ENCODE data around the gene CLCN3.

DNA sequence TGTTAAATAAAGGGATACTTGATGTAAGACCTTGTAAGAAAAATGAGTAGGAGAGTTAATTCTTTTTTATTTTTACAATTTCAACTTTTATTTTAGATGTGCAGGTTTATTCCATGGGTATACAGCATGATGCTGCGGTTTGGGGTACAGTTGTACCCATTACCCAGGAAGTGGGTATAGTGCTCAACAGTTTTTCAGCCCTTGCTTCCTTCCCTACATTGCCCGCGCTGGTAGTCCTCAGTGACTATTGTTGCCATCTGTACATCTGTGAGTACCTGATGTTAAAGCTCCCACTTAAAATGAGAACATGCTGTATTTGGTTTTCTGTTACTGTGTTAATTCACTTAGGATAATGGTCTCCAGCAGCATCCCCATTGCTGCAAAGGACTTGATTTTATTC is 9.7 kb downstream of the CLCN3 start:
- TF ChIP-seq, protein P1, sequence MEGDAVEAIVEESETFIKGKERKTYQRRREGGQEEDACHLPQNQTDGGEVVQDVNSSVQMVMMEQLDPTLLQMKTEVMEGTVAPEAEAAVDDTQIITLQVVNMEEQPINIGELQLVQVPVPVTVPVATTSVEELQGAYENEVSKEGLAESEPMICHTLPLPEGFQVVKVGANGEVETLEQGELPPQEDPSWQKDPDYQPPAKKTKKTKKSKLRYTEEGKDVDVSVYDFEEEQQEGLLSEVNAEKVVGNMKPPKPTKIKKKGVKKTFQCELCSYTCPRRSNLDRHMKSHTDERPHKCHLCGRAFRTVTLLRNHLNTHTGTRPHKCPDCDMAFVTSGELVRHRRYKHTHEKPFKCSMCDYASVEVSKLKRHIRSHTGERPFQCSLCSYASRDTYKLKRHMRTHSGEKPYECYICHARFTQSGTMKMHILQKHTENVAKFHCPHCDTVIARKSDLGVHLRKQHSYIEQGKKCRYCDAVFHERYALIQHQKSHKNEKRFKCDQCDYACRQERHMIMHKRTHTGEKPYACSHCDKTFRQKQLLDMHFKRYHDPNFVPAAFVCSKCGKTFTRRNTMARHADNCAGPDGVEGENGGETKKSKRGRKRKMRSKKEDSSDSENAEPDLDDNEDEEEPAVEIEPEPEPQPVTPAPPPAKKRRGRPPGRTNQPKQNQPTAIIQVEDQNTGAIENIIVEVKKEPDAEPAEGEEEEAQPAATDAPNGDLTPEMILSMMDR (conservative IDR thresholded peaks at IDR 0.05; ENCODE audit: low read depth, low read length): no peak
- TF ChIP-seq EZH2 (IDR thresholded peaks at IDR 0.05; ENCODE audit: borderline replicate concordance, low read depth, low read length, poor library complexity, severe bottlenecking): no peak
